Stimulated activated CD8-positive, alpha-beta memory T cell treated with anti-CD3 and anti-CD28 coated beads, Interleukin-15, amount 100 ng/mL, for 4 hours (primary cell): ENCODE results near the gene PTCH1.

ENCODE experiments used
- DNase-seq, 2 donors: peaks; one replicate each; pipeline ENCODE4 v3.0.0-alpha.2; 2020; ENCODE audit warnings: low read depth in 2 of 2

The PTCH1 gene

GRCh38 chr9:95440447-95440846 lies 76.3 kb downstream of the PTCH1 start:
- no peak for DNase-seq

DNA sequence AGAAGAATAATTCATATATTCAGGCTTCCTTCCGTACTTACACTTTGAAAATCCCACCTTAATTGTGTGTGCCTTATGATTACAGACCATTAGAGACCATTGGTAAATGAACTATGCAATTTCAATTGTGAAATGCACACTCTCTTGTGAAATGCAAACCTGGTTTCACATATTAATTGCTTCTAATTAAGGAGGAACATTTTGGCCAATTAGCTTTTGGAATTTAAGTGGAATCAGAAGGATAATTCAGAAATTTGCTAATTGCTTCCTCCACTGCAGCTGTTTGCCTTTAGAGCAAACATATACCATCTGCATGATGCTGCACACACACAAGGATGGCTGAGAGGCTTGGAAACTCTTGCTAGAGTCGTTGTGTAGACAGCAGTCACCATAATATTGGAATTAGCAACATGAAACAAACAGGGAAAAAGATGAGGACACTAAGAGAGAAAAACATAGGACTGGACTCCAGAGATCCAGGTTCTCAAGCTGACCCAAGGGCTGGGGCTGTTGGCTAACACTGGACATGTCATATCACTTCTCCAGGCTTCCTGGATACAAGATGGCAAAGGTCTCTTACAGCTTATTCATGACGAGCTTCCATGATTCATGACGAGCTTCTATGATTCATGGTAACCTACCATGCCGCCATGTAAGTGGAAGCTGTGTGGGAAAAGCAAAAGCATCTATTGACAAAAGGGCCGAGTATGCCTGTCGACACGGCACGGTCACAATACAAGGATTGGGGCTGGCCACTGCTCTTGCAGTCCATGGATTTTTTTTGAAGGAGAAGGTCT lies 78.0 kb downstream of the PTCH1 start:
- DNase-seq, result no peak

GRCh38 chr9:95437559-95437958 lies 79.2 kb downstream of the PTCH1 start:
- no peak for DNase-seq

GRCh38 chr9:95436416-95436815 lies 80.4 kb downstream of the PTCH1 start:
- DNase-seq, result no peak

GRCh38 chr9:95435074-95435728 lies 81.6 kb downstream of the PTCH1 start:
- DNase-seq, result no peak

- DNase-seq, result no peak
Measured at GRCh38 chr9:95434116-95435073, 82.4 kb downstream of the PTCH1 start.

GRCh38 chr9:95433096-95433819 lies 83.5 kb downstream of the PTCH1 start:
- no peak for DNase-seq

GRCh38 chr9:95431286-95431685 lies 85.5 kb downstream of the PTCH1 start:
- DNase-seq, result no peak

- no peak for DNase-seq
Measured at GRCh38 chr9:95429948-95430620, 86.7 kb downstream of the PTCH1 start.

- DNase-seq, result no peak
Measured at GRCh38 chr9:95429096-95429495, 87.7 kb downstream of the PTCH1 start.

DNA sequence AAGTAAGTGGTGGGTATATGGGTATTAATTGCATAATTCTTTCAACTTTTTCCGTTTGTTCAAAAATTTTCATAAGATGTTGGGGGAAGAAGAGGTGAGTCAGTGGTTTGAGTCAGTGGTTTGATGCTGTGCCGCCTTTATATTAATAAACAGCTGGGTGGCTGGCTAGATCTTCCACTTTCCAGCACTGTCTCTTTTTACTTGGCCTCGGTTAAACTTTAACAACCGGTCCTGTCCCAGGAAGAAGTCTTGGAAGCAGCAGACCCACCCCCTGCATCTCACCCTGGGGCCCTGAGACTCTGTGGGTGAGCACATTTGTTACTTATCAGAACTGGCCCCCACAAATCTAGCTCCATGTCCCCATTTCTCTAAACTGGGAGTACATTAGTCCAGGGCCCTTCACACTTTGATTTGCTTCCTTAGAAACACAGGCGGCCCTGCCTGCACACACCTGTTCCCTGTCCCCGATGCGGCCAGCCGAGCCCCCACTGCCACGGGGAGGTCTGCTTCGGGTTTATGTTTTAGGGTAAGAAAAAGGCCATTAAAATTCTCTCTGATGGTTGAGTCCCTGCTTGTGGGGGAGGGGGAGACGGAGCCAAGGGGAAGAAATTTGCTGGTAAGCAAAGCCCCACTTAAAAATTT lies 90.7 kb downstream of the PTCH1 start:
- DNase-seq, result no peak

DNA sequence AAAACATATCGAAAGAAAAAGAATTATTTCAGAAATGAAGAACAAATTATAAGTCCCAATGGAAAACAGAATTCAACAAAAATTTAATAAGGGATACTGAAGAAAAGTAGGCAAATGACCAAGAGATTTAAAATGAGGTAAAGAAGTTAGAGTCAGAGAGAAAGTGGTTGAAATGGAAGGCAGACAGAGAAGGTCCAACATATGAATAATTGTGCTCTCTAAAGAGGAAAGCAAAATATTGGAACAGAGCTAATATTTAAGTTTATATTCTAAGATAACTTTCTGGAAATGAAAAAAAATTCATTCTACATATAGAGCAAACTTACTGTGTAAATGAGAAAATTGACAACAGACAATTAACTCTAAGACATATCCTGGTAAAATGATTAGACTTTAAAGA lies 94.1 kb downstream of the PTCH1 start:
- no peak for DNase-seq

DNA sequence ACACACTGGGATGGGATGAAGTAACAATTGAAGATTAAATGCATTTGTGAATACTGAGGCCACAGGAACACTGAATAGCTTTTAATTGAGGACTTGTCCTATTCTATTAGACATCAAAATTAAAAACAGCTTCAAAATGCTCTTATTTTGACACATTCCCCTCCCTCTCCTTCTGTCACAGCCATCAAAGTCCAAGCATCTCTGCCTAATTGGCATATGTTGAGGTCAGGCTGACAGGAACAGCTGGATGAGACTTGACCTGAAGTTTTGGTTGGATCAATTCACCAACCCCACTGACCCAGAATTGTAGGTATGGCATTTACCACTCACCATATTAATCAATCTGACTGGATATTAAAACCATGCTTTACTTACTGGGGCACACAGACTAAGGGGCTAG lies 96.3 kb downstream of the PTCH1 start:
- no peak for DNase-seq

DNA sequence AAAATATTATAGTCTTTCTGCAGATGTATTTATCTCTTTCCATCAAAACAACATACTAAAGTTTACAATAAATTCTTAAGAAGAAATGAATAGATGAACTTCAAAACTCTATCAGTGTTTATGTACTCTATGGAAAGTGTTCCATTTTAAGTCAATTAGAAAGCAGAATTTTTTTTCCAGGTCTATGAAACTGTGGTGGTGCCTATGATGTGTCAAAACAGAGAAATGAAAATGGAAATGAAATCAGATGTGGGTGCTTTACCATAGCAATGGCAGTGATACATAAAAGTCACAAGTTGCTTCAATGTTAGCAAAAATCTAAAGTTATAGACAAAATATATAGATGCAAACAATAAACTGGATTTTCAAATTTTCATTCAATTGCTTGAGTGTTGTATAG lies 97.3 kb downstream of the PTCH1 start:
- DNase-seq, result no peak

GRCh38 chr9:95415158-95415557 lies 101.6 kb downstream of the PTCH1 start:
- no peak for DNase-seq

DNA sequence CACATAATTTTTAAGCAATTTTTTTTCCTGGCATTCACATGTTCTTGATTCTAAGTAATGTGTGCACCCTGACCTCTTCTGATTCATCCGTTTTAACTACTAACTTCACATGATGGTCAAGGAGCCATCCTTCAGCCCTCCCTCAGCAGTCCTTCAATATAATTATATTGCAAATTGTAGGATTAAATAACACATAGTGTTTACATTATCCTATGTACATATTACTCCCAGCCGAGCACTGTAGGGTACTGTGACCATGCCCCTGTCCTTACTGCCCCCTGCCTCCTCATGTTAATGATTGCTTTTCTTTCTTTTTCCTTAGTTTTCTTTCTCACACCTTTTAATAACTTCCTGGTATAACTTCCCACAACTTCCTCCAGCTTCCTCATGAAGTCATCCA lies 103.0 kb downstream of the PTCH1 start:
- no peak for DNase-seq

DNA sequence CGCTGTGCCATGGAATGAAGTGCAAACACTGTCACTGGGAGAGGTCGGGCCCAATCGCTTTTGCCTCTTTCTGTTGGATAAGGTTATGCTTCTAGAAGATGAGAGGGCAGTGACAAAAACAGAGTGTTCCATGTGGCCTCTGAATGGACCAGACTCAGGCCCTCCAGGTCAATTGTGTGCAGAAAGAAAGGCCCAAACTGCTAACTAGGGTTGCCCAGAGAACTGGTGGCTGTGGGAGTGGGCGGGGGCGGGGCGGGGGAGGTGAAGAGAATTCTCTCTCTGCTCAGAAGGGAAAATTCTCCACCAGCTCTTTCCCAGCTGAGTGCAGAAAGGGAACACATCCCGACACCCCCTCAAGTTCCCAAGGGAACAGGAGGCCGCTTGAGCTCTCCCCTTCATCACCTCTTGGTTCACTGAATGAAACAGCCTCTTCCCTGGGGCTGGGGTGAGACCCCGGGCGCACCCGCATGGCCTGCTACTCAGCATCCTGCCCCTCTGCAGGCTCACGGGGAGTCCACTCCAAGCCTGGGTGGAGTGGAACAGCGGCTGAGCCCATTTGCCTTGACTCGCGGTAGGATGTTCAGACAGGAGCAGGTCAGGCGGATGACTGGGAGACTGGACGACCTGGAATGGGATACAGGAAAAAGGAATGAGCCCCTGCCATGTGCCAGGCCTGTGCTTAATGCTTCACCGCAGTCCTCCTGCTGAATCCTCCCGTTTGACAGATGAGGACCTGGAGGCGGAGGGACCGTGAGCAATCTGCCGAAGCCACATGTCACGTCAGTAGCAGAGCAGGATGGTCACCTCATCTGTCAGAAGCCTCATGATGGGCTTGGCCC lies 105.5 kb downstream of the PTCH1 start:
- DNase-seq, result no peak

DNA sequence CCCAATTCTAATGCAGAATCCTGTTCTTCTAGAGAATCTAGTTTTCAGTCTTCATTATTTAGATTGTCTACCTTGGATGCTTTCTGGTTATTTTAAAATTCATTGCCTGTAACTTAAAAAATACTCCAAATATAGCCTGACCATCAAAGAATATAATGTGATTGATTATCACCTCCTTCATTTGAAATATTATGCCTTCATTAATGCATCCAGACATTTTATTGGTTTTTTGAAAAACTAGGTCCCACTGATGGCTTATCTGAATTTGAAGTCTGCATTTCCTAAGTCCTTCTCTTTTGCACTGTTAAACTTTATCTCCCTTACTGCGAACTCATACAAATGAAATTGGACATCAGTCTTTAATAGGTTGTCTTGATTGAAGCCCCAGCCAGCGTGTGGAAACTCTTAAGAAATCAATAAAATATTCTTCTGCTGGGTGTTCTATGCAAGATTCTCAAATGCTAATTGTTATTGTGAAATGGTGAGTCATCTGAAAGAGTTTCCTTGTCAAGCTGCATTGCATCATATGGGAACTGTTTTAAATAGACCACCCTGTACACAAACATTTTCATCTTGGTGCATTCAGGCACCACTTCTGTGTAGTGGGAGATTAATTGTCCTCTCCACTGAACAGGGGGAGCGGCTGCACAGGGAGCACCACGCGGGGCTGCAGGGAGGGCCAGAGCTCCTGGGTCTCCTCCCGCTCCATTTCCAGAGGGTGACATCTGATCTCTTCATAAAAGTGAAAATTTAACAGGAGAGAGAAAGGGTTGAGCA lies 106.9 kb downstream of the PTCH1 start:
- DNase-seq, result no peak

DNA sequence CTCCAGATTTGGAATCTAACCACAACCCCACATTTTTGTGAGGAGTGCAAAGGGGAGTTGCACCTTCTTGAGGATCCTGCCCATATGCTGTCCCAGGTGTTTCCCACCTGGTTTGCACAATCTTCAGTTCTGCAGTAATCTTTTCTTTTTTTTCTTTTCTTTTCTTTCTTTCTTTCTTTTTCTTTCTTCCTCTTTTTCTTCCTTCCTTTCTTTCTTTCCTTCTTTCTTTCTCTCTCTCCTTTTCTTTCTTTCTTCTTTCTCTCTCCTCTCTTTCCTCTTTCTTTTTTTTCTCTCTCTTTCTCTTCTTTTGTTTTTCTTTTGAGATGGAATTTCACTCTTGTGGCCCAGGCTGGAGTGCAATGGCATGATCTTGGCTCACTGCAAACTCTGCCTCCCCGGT lies 109.2 kb downstream of the PTCH1 start:
- DNase-seq, result no peak
